ENCODE measurements around the gene AGFG1.

Gene AGFG1

DNA sequence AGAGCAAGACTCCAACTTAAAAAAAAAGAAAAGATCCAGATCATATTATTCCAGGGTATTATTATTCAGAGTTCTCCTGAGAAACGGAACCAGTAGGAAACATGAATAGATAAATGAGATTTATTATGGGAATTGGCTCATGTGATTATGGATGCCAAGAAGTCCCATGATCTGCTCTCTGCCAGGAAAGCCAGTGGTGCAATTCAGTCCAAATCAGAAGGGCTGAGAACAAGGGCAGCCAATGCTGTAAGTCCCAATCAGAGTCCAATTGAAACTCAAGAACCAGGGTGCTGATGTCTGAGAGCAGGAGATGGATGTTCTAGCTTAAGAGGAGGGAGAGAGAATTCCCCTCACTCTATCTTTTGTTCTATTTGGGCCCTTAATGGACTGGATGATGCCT lies 134.5 kb downstream of the AGFG1 start:
- DNase-seq (ENCODE audit: low read depth, low spot score): no peak

- DNase-seq (ENCODE audit: low read depth, low spot score): no peak
These were observed 136.0 kb downstream of the AGFG1 start for GRCh38 chr2:227607941-227608340.

DNA sequence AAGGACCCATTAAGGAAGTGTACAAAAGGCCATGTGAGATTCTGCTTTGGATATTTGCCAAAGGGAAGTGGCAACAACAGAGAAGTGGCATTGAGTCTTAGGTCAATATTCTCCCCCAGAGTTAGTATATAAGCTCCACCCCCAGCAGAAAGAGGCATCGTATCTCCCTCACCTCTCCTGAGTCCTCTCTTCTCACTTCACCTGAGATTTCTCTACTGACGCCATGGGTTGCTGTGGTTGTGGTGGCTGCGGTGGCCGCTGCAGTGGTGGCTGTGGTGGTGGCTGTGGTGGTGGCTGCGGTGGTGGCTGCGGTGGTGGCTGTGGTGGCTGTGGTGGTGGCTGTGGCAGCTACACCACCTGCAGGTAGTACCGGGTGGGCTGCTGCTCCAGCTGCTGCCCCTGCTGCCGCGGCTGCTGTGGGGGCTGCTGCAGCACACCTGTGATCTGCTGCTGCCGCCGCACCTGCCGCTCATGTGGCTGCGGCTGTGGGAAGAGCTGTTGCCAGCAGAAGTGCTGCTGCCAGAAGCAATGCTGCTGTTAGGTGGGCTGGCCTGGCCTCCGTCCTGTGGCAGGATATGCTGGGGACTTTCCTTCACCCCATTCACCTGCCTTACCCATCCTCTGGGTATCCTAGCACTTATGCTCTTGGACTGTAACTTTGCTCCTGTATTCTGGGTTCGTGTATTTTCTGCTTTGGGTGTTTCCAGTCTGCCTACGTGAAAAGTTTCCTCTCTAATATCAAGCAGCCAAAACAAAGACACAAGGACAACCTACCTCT lies 136.8 kb downstream of the AGFG1 start:
- DNase-seq (ENCODE audit: low read depth, low spot score): no peak

GRCh38 chr2:227610123-227610522 lies 138.2 kb downstream of the AGFG1 start:
- no peak for DNase-seq (ENCODE audit: low read depth, low spot score)
